AG10803 (cell line): ENCODE data around the gene REM2.

ENCODE experiments used
- DNase-seq: peaks from one replicate; pipeline ENCODE4 v3.0.0; 2010; ENCODE audit warnings: low read depth
- H3K4me3 ChIP-seq: 2 replicates; pipeline ENCODE4 v1.5.1; 2011; ENCODE audit warnings: mild to moderate bottlenecking, low read length, control low read depth
- CTCF ChIP-seq: conservative IDR thresholded peaks from 2 replicates; pipeline ENCODE4 v1.5.1; 2011; ENCODE audit warnings: mild to moderate bottlenecking, low read length, control low read depth, inconsistent platforms

The REM2 gene

GRCh38 chr14:22918804-22919600, 36.0 kb downstream of the REM2 start, which contains the start of gene RBM23:
TSS of gene RBM23 (minus strand) at chr14:22919149.
- TF ChIP-seq CTCF, result no peak
- DNase-seq, result peak; percentile 100
- peak within 1 kb of the TSS; percentile 93 for H3K4me3 ChIP-seq

- peak overlapping the region; percentile 52 for H3K4me3 ChIP-seq
- TF ChIP-seq CTCF, result no peak
- no peak for DNase-seq
Measured at GRCh38 chr14:22919601-22919921, 36.5 kb downstream of the REM2 start.

- TF ChIP-seq CTCF, result no peak
- DNase-seq, result no peak
- no peak overlapping the region for H3K4me3 ChIP-seq
Measured at GRCh38 chr14:22920697-22921096, 37.7 kb downstream of the REM2 start.

GRCh38 chr14:22922294-22922693, 39.3 kb downstream of the REM2 start:
- no peak overlapping the region for H3K4me3 ChIP-seq
- no peak for TF ChIP-seq CTCF
- no peak for DNase-seq

GRCh38 chr14:22923746-22924145, 40.7 kb downstream of the REM2 start:
- H3K4me3 ChIP-seq, result no peak overlapping the region
- TF ChIP-seq CTCF, result no peak
- DNase-seq, result no peak

GRCh38 chr14:22925513-22925912, 42.5 kb downstream of the REM2 start:
- TF ChIP-seq CTCF, result no peak
- no peak overlapping the region for H3K4me3 ChIP-seq

GRCh38 chr14:22926316-22926715, 43.3 kb downstream of the REM2 start:
- H3K4me3 ChIP-seq, result no peak overlapping the region
- DNase-seq, result peak; percentile 6
- TF ChIP-seq CTCF, result no peak

More at GRCh38 chr14:22925513-22925912, 42.5 kb downstream of the REM2 start:
- no peak for DNase-seq
